K562 treated with DMSO at 1 percent for 4 hours (cell line): ENCODE results near the gene SMIM22. TPM values are rescaled to one million over a fixed set of nuclear protein-coding genes. Genes with fewer than 3 reads are reported as not detected.

ENCODE experiments used
- total RNA-seq: library from RNA; unstranded; fragments of 300-600 nt; gene quantifications from 2 replicates; pipeline ENCODE4 v1.2.3, GENCODE V29; 2022; ENCODE audit not compliant: insufficient read depth

Gene SMIM22
- total RNA-seq, result not detected in 2 replicates

GRCh38 chr16:4795181-4795827 is at the start of gene SMIM22:
Gene SMIM22, plus strand, starts transcription at chr16:4795369. Its CDS starts 366 bp downstream, at chr16:4795735.

GRCh38 chr16:4766875-4767628 is 28.1 kb upstream of the SMIM22 start, which contains the start of gene ZNF500:
Gene ZNF500, minus strand, starts transcription at chr16:4767162. Its CDS starts 1,184 bp downstream, at chr16:4765978.

GRCh38 chr16:4787627-4788482 is 7.3 kb upstream of the SMIM22 start, which contains the start of gene SEPTIN12:
Gene SEPTIN12, minus strand, starts transcription at chr16:4788345. Its CDS starts 700 bp downstream, at chr16:4787645.

GRCh38 chr16:4801962-4802658 is 6.9 kb downstream of the SMIM22 start, which contains the start of gene ROGDI:
Gene ROGDI, minus strand, starts transcription at chr16:4802633. Its CDS starts 62 bp downstream, at chr16:4802571.

Other genes with a start within 250 kb of the SMIM22 start
- gene C16orf96, start 239.0 kb upstream of the SMIM22 start, total RNA-seq, result not detected in 2 replicates
- 38.6 and 59.4 TPM in 2 replicates for gene UBALD1, start 180.5 kb upstream of the SMIM22 start, total RNA-seq
- gene MGRN1, start 170.5 kb upstream of the SMIM22 start, total RNA-seq, result 32.3 and 32.7 TPM in 2 replicates
- gene NUDT16L1, start 101.8 kb upstream of the SMIM22 start, total RNA-seq, result 33.0 and 34.5 TPM in 2 replicates
- 9.8 and 11.0 TPM in 2 replicates for gene ANKS3, start 61.1 kb upstream of the SMIM22 start, total RNA-seq
- gene DNAAF8, start 60.8 kb upstream of the SMIM22 start, total RNA-seq, result not detected in 2 replicates
- 5.0 and 7.2 TPM in 2 replicates for gene ZNF500, start 28.2 kb upstream of the SMIM22 start, total RNA-seq
- gene SEPTIN12, start 7.0 kb upstream of the SMIM22 start, total RNA-seq, result not detected in 2 replicates
- 21.6 and 22.9 TPM in 2 replicates for gene ROGDI, start 7.3 kb downstream of the SMIM22 start, total RNA-seq
- 58.3 and 69.1 TPM in 2 replicates for gene GLYR1, start 51.9 kb downstream of the SMIM22 start, total RNA-seq
- 48.4 and 59.7 TPM in 2 replicates for gene UBN1, start 52.1 kb downstream of the SMIM22 start, total RNA-seq
- gene PPL, start 141.8 kb downstream of the SMIM22 start, total RNA-seq, result not detected in 2 replicates
- not detected in 2 replicates for gene SEC14L5, start 163.0 kb downstream of the SMIM22 start, total RNA-seq
- gene NAGPA, start 238.6 kb downstream of the SMIM22 start, total RNA-seq, result 8.3 and 8.9 TPM in 2 replicates